Fibroblast of pulmonary artery (primary cell): ENCODE measurements around the gene EFTUD2.

Source experiments
- DNase-seq: peaks from one replicate; pipeline ENCODE4 v3.0.0-alpha.2; 2010; ENCODE audit warnings: low read depth
- H3K4me3 ChIP-seq: replicated peaks from 2 replicates; pipeline ENCODE4 v1.5.1; 2011; ENCODE audit warnings: low read depth, mild to moderate bottlenecking, control low read depth, low read length, moderate library complexity
- TF ChIP-seq, protein P1 (sequence below): IDR thresholded peaks from 2 replicates; pipeline ENCODE4 v1.5.1; 2011; ENCODE audit warnings: mild to moderate bottlenecking, control low read depth, low read length, inconsistent platforms; ENCODE audit errors: missing control alignments

The EFTUD2 gene

DNA sequence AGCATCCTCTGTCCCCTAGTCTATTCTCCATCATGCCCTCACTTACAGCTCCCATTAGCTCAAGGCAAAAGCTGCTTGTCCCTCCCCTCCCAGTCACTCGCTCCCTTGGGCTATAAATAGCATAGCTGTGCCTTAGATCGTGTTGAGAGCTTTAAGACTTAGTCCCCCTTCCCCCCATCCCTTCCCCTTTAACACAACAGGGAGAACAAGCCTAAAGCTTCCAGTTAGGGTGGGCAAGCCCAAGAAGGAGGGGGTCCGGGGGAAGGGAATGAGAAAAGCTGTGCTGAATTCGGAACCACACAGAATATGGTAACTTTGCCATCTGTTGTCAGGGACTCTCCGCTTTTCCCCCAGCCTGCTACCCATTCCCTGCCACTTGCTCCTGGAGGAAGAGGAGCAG, 56.5 kb downstream of the EFTUD2 start:
- no peak for DNase-seq
- TF ChIP-seq, protein P1, sequence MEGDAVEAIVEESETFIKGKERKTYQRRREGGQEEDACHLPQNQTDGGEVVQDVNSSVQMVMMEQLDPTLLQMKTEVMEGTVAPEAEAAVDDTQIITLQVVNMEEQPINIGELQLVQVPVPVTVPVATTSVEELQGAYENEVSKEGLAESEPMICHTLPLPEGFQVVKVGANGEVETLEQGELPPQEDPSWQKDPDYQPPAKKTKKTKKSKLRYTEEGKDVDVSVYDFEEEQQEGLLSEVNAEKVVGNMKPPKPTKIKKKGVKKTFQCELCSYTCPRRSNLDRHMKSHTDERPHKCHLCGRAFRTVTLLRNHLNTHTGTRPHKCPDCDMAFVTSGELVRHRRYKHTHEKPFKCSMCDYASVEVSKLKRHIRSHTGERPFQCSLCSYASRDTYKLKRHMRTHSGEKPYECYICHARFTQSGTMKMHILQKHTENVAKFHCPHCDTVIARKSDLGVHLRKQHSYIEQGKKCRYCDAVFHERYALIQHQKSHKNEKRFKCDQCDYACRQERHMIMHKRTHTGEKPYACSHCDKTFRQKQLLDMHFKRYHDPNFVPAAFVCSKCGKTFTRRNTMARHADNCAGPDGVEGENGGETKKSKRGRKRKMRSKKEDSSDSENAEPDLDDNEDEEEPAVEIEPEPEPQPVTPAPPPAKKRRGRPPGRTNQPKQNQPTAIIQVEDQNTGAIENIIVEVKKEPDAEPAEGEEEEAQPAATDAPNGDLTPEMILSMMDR, result no peak
- H3K4me3 ChIP-seq, result no peak overlapping the region

DNA sequence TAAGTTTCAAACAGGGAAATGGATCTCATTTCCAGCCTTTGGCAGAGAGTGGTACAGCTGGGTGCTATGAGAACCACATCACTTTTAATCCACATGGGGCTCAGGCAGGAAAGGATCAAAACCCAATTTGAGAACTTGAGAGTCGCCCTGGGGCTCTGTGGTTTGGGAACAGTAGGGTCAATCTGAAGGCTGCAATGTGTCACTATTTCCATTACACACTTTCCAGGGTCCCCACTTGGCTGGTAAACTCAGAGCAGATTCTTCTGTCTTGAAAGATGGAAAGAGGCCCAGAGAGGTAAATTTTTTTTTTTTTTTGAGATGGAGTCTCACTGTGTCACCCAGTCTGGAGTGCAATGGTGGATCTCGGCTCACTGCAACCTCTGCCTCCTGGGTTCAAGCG, 58.3 kb downstream of the EFTUD2 start:
- DNase-seq, result no peak
- H3K4me3 ChIP-seq, result no peak overlapping the region
- TF ChIP-seq, protein P1, result no peak

DNA sequence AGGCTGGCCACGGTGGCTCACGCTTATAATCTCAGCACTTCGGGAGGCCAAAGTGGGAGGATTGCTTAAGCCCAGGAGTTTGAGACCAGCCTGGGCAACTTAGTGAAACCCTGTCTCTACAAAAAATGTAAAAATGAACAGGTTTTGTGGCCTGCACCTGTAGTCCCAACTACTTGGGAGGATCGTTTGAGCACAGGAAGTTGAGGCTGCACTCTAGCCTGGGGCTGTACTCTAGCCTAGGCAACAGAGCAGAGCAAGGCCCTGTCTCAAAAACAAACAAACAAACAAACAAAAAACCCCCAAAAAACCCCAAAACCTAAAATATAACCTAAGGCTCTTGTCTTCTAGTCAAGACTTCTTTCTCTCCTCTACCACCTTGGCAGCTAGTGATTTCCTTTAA, 59.0 kb downstream of the EFTUD2 start:
- TF ChIP-seq, protein P1, result no peak
- H3K4me3 ChIP-seq, result no peak overlapping the region
- DNase-seq, result no peak

DNA sequence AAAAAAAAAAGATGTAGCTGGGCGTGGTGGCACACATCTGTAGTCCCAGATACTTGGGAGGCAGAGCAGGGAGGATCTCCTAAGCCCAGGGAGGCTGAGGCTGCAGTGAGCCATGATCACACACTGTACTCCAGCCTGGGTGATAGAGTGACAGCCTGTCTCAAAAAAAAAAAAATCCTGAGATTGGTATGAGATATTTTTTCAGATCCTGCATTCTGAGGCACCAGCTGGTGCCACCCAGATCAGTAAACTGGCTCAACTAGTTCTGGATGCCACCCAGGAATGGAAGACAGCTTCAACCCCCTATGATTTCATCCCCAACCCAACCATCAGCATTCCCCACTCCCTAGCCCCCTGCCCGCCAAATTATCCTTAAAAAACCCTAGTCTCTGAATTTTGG, 62.0 kb downstream of the EFTUD2 start:
- TF ChIP-seq, protein P1, result no peak
- no peak for DNase-seq
- H3K4me3 ChIP-seq, result no peak overlapping the region

DNA sequence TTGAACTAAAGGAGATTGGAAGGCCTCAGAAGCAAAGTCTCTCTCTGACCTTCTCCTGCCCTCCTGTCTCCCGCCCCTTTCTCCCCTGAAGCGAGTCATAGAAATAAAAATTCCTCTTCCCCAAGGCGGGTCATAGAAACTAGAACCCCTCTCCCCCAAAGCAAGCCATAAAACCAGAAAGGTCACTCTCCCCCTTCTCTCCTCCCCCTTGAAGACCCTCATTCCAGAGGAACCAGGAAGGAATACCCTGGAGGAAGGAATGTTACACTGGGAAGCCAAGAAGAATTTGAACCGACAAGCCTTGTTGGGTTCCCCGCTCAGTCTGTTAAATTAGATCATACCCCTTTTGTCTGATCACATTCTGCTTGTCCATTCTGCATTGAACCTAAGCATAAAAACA, 66.4 kb downstream of the EFTUD2 start:
- no peak for DNase-seq
- TF ChIP-seq, protein P1, result no peak

DNA sequence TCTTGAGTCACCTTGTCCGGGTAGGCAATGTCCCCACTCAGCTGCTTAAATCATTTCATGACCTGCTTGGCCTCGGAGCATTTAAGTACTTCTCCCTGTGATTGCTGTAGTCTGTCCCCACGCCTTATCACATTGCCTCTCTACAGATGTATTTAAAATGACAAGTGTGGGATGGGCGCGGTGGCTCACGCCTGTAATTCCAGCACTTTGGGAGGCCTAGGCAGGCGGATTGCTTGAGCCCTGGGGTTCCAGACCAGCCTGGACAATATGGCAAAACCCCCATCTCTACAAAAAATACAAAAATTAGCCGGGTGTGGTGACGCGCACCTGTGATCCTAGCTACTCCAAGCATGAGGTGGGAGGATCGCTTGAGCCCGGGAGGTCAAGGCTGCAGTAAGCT, 67.9 kb downstream of the EFTUD2 start:
- TF ChIP-seq, protein P1, result no peak
- H3K4me3 ChIP-seq, result no peak overlapping the region
- DNase-seq, result no peak

More for the DNA sequence above, 66.4 kb downstream of the EFTUD2 start:
- H3K4me3 ChIP-seq, result no peak overlapping the region
